H1 (cell line): ENCODE measurements around the gene NAV2. TPM values are rescaled to one million over a fixed set of nuclear protein-coding genes. Genes with fewer than 3 reads are reported as not detected.

ENCODE experiments used
- CTCF ChIA-PET: fragments of 300-600 bp; sonication (Branson Sonifier 250); formaldehyde crosslinking; loops from one replicate; lab custom pipeline; 2021; ENCODE audit not compliant: partially characterized antibody; lab: Charles Lee
- POLR2A ChIA-PET: fragments of 300-600 bp; sonication (Branson Sonifier 250); formaldehyde crosslinking; loops from one replicate; lab custom pipeline; 2021; ENCODE audit warnings: inconsistent platforms; ENCODE audit not compliant: partially characterized antibody; lab: Charles Lee
- DNase-seq, 2 experiments: peaks; one replicate each; pipeline versions ENCODE4 v3.0.0 to v3.0.0-alpha.2; 2010 to 2022; ENCODE audit warnings: low spot score in 2 of 2, low read depth in 1 of 2, mixed read lengths in 1 of 2
- FAIRE-seq: peaks from 2 replicates; lab custom pipeline; 2011; peaks lifted over from hg19 to GRCh38; lab: Jason Lieb, UNC
- H2AFZ ChIP-seq: 2 replicates; pipeline ENCODE4 v1.8.1; 2012; ENCODE audit warnings: low read length, inconsistent platforms
- H2AK5ac ChIP-seq: 2 replicates; pipeline ENCODE4 v1.6.1; 2013; ENCODE audit warnings: low read depth, low read length
- H2BK120ac ChIP-seq: replicated peaks from 2 replicates; pipeline ENCODE3; 2013; ENCODE audit warnings: low read depth, low read length, inconsistent platforms
- H2BK12ac ChIP-seq: 2 replicates; pipeline ENCODE4 v1.6.1; 2013; ENCODE audit warnings: low read depth, low read length
- H2BK15ac ChIP-seq: 2 replicates; pipeline ENCODE4 v1.6.1; 2013; ENCODE audit warnings: low read length
- H2BK20ac ChIP-seq: 2 replicates; pipeline ENCODE4 v1.6.1; 2013; ENCODE audit warnings: low read length
- H2BK5ac ChIP-seq: 2 replicates; pipeline ENCODE4 v1.6.1; 2013; ENCODE audit warnings: low read depth, low read length
- H3K14ac ChIP-seq: 2 replicates; pipeline ENCODE4 v1.6.1; 2013; ENCODE audit warnings: inconsistent platforms; ENCODE audit not compliant: insufficient read length
- H3K18ac ChIP-seq: 2 replicates; pipeline ENCODE4 v1.6.1; 2013; ENCODE audit warnings: low read length; ENCODE audit errors: extremely low read depth
- H3K23ac ChIP-seq: 2 replicates; pipeline ENCODE4 v1.6.1; 2013; ENCODE audit warnings: inconsistent platforms; ENCODE audit not compliant: insufficient read length
- H3K23me2 ChIP-seq: 2 replicates; pipeline ENCODE4 v1.6.1; 2013; ENCODE audit warnings: low read depth, low read length
- H3K27ac ChIP-seq: 2 replicates; pipeline ENCODE4 v1.6.1; 2011; ENCODE audit warnings: low read depth, low read length, inconsistent platforms
- H3K27me3 ChIP-seq, 4 experiments: replicated peaks in 1 of 4; 1 replicate in 1 of 4; 2 replicates in 3 of 4; pipeline versions ENCODE4 v1.6.1 to v1.8.1; 2011 to 2013; ENCODE audit warnings: low read length in 3 of 4, mild to moderate bottlenecking in 3 of 4, inconsistent platforms in 2 of 4, mixed read lengths in 2 of 4, moderate library complexity in 1 of 4; ENCODE audit not compliant: control insufficient read depth in 3 of 4, insufficient read depth in 3 of 4; ENCODE audit errors: extremely low read depth in 1 of 4
- H3K36me3 ChIP-seq, 4 experiments: 2 replicates each; pipeline versions ENCODE4 v1.6.1 to v1.8.1; 2011 to 2013; ENCODE audit warnings: mild to moderate bottlenecking in 4 of 4, low read length in 3 of 4, moderate library complexity in 2 of 4, control low read depth in 1 of 4, inconsistent platforms in 1 of 4; ENCODE audit not compliant: insufficient read depth in 4 of 4, control insufficient read depth in 2 of 4
- H3K4ac ChIP-seq: replicated peaks from 2 replicates; pipeline ENCODE3; 2013; ENCODE audit warnings: low read length, low read depth, mixed read lengths, inconsistent platforms; ENCODE audit not compliant: insufficient read length
- H3K4me1 ChIP-seq, 4 experiments: replicated peaks in 1 of 4; 1 replicate in 1 of 4; 2 replicates in 3 of 4; pipeline versions ENCODE4 v1.6.1 to v1.8.1; 2011 to 2013; ENCODE audit warnings: low read length in 3 of 4, inconsistent platforms in 2 of 4, mixed read lengths in 1 of 4; ENCODE audit not compliant: insufficient read depth in 4 of 4, control insufficient read depth in 3 of 4
- H3K4me2 ChIP-seq, 2 experiments: 2 replicates each; pipeline versions ENCODE4 v1.6.1 to v1.8.1; 2011 to 2013; ENCODE audit warnings: low read depth in 2 of 2, low read length in 2 of 2, control low read depth in 1 of 2, inconsistent platforms in 1 of 2, mild to moderate bottlenecking in 1 of 2; ENCODE audit not compliant: insufficient read depth in 1 of 2
- H3K4me3 ChIP-seq, 4 experiments: fragments of 200-600, 300-600 bp in 1 of 4; sonication (generic), shearing (Covaris generic), sonication (Bioruptor Twin) in 1 of 4; 2 replicates each; pipeline versions ENCODE4 v1.5.1 to v1.8.1; 2011 to 2016; ENCODE audit warnings: low read length in 4 of 4, low read depth in 3 of 4, control low read depth in 2 of 4, inconsistent platforms in 2 of 4, mild to moderate bottlenecking in 2 of 4, mixed read lengths in 1 of 4, moderate library complexity in 1 of 4; ENCODE audit not compliant: insufficient read depth in 2 of 4; ENCODE audit errors: extremely low read depth in 1 of 4
- H3K56ac ChIP-seq: replicated peaks from 2 replicates; pipeline ENCODE3; 2013; ENCODE audit warnings: low read depth, mild to moderate bottlenecking, mixed read lengths, low read length, inconsistent platforms; ENCODE audit not compliant: insufficient read length
- H3K79me1 ChIP-seq: 2 replicates; pipeline ENCODE4 v1.6.1; 2013; ENCODE audit warnings: low read depth, low read length, control low read depth
- H3K79me2 ChIP-seq, 2 experiments: 2 replicates each; pipeline versions ENCODE4 v1.6.1 to v1.8.1; 2012 to 2013; ENCODE audit warnings: low read length in 2 of 2, mild to moderate bottlenecking in 2 of 2, inconsistent platforms in 1 of 2; ENCODE audit not compliant: insufficient read depth in 2 of 2, control insufficient read depth in 1 of 2
- H3K9ac ChIP-seq, 4 experiments: replicated peaks in 1 of 4; 1 replicate in 1 of 4; 2 replicates in 3 of 4; pipeline versions ENCODE4 v1.6.1 to v1.8.1; 2011 to 2013; ENCODE audit warnings: low read depth in 3 of 4, low read length in 3 of 4, control low read depth in 2 of 4, mild to moderate bottlenecking in 2 of 4, moderate library complexity in 2 of 4, inconsistent platforms in 1 of 4; ENCODE audit errors: extremely low read depth in 1 of 4
- H3K9me3 ChIP-seq, 2 experiments: 2 replicates each; pipeline versions ENCODE4 v1.6.1 to v1.8.1; 2012 to 2013; ENCODE audit warnings: mild to moderate bottlenecking in 2 of 2, moderate library complexity in 2 of 2, control low read depth in 1 of 2, inconsistent platforms in 1 of 2, low read depth in 1 of 2, low read length in 1 of 2, mixed read lengths in 1 of 2; ENCODE audit not compliant: insufficient read depth in 2 of 2
- H4K20me1 ChIP-seq, 2 experiments: replicated peaks in 1 of 2; 2 replicates each; pipeline versions ENCODE3 to v1.8.1; 2011 to 2013; ENCODE audit warnings: inconsistent platforms in 2 of 2, low read length in 2 of 2, mild to moderate bottlenecking in 1 of 2; ENCODE audit not compliant: insufficient read depth in 2 of 2, control insufficient read depth in 1 of 2
- H4K5ac ChIP-seq: 2 replicates; pipeline ENCODE4 v1.6.1; 2013; ENCODE audit warnings: low read length, low read depth, mixed read lengths, inconsistent platforms; ENCODE audit not compliant: insufficient read length
- H4K8ac ChIP-seq: 2 replicates; pipeline ENCODE4 v1.8.0; 2013; ENCODE audit warnings: mild to moderate bottlenecking, moderate library complexity, low read length, inconsistent platforms; ENCODE audit not compliant: insufficient read depth; ENCODE audit errors: extremely low read depth
- H4K91ac ChIP-seq: replicated peaks from 2 replicates; pipeline ENCODE3; 2013; ENCODE audit warnings: low read length, mixed read lengths, inconsistent platforms; ENCODE audit not compliant: insufficient read length
- CHD1 ChIP-seq: IDR thresholded peaks from 2 replicates; pipeline ENCODE4 v1.6.1; 2012; ENCODE audit warnings: low read depth, low read length, improper control_type of control experiment
- MAX ChIP-seq: IDR thresholded peaks from 2 replicates; pipeline ENCODE4 v1.6.1; 2012; ENCODE audit warnings: inconsistent platforms
- RBBP5 ChIP-seq: IDR thresholded peaks from 2 replicates; pipeline ENCODE4 v1.7.1; 2012; ENCODE audit warnings: low read depth, mild to moderate bottlenecking, inconsistent platforms, low read length, moderate library complexity, borderline replicate concordance
- RXRA ChIP-seq: IDR thresholded peaks from 2 replicates; pipeline ENCODE4 v1.6.1; 2011; ENCODE audit warnings: low read depth, mild to moderate bottlenecking, low read length, moderate library complexity; ENCODE audit not compliant: insufficient read depth
- SIN3A ChIP-seq, 2 experiments: IDR thresholded peaks in 1 of 2; conservative IDR thresholded peaks in 1 of 2; 2 replicates each; pipeline ENCODE4 v1.6.1; 2011 to 2012; ENCODE audit warnings: low read length in 2 of 2, improper control_type of control experiment in 1 of 2, low read depth in 1 of 2, mild to moderate bottlenecking in 1 of 2
- SIX5 ChIP-seq: IDR thresholded peaks from 2 replicates; pipeline ENCODE4 v1.6.1; 2011; ENCODE audit warnings: mild to moderate bottlenecking, low read depth, low read length
- ZNF274 ChIP-seq: IDR thresholded peaks from 2 replicates; pipeline ENCODE4 v1.7.0; 2012; ENCODE audit warnings: low read length, borderline replicate concordance; ENCODE audit errors: extremely low read depth
- WGBS, 2 experiments: shearing (Covaris generic) in 1 of 2; methylation state at CpG; one replicate each; pipeline versions ENCODE4 v1.1.6 to v1.1.7; 2013 to 2015; ENCODE audit warnings: low lambda C conversion rate in 2 of 2, mixed read lengths in 2 of 2, inconsistent platforms in 1 of 2, low coverage in 1 of 2, missing lambda C conversion rate in 1 of 2; ENCODE audit not compliant: insufficient replicate concordance in 2 of 2, insufficient coverage in 1 of 2, insufficient read length in 1 of 2; ENCODE audit errors: extremely low coverage in 1 of 2, missing lambda C conversion rate in 1 of 2; 5-methylcytosine and 5-hydroxymethylcytosine counted together
- polyA plus RNA-seq, 7 experiments: library from polyadenylated mRNA; depleted of rRNA in 3 of 7; stranded (reverse) in 5 of 7; unstranded in 2 of 7; fragments of >200 nt in 5 of 7; fragments of 200-250 nt in 2 of 7; gene quantifications; 1 replicate in 5 of 7; 2 replicates in 1 of 7; 4 replicates in 1 of 7; pipeline versions ENCODE4 v1.2.1 to v1.2.3, GENCODE V29; 2011 to 2013; ENCODE audit warnings: missing spikeins in 2 of 7, mixed read lengths in 2 of 7
- total RNA-seq: library from RNA; stranded (reverse); fragmentation: NEBNext Ultra II Directional; extraction: Animal tissue kit (Norgen Biotek cat#: 25700); gene quantifications from 2 replicates; pipeline ENCODE4 v1.2.1, GENCODE V29; 2021

The NAV2 gene
- total and polyA plus RNA-seq, 2 of the 8 experiments (the other 6 are each of a cell fraction or from before 2014, with no cell fraction given), result 35.6 to 73.6 TPM

GRCh38 chr11:19795082-19795481 is 82.4 kb downstream of the NAV2 start:
- H2AK5ac ChIP-seq, result no peak overlapping the region
- H3K79me2 ChIP-seq, result peaks cover 9 to 91% of the 10 kb centered on the region in 2 experiments; a peak in 3 of 4 replicates
- no peak overlapping the region for H4K91ac ChIP-seq
- no peak overlapping the region for H3K27ac ChIP-seq
- H3K79me1 ChIP-seq, result no peaks in the 10 kb centered on the region
- no peak overlapping the region for H2AFZ ChIP-seq
- no peak overlapping the region for H2BK15ac ChIP-seq
- 100% methylated on average over 1 of the region's 1 CpG; no CpG with 5 or more reads in 1 of the 2 experiments for WGBS, 2 experiments
- FAIRE-seq, result no peak
- no peak overlapping the region for H3K4me2 ChIP-seq
- H3K9ac ChIP-seq, result no peak overlapping the region
- H3K56ac ChIP-seq, result no peak overlapping the region
- H4K20me1 ChIP-seq, result peaks cover 3 to 4% of the 10 kb centered on the region in 2 experiments
- H2BK5ac ChIP-seq, result no peak overlapping the region
- no peak overlapping the region for H3K4me3 ChIP-seq
- TF ChIP-seq RBBP5, result no peak
- no peak for TF ChIP-seq ZNF274
- no peak for TF ChIP-seq SIN3A (conservative IDR thresholded peaks at IDR 0.05 in 1 of 2, IDR thresholded peaks at IDR 0.05 in 1 of 2; ENCODE audit: low read depth in 1 of 2, low read length in 2 of 2)
- TF ChIP-seq MAX, result no peak
- no peak for TF ChIP-seq SIX5
- TF ChIP-seq CHD1, result no peak
- no peak for TF ChIP-seq RXRA
- TF ChIP-seq, all 59 proteins: peak for 0
- Histone ChIP-seq H3K27me3 (no peaks in the 10 kb centered on the region), H3K18ac (no peak overlapping the region), H2BK12ac (no peak overlapping the region), H4K5ac (no peak overlapping the region), H2BK120ac (no peak overlapping the region), H3K9me3 (no peaks in the 10 kb centered on the region), H3K4me1 (peaks cover 5 to 55% (median 24%) of the 10 kb centered on the region in 4 experiments), H3K4ac (no peak overlapping the region), H3K23me2 (no peaks in the 10 kb centered on the region), H3K36me3 (peaks cover 0 to 7% (median 0%) of the 10 kb centered on the region in 4 experiments; a peak in 1 of 8 replicates), H3K23ac (no peak overlapping the region), H2BK20ac (no peak overlapping the region), H3K14ac (no peak overlapping the region), H4K8ac (no peak overlapping the region)
- ChIA-PET CTCF (interaction anchor here (1.0 to 7.7 kb wide), 10 partner anchors 9 to 235 kb away, joined by 3 to 44 read pairs (median 8); no protein-coding TSS in a partner anchor), POLR2A (interaction anchor here (1.5 kb wide), 1 partner anchor 15 kb away, joined by 3 read pairs; no protein-coding TSS in a partner anchor)
- DNase-seq, result no peak
